HG02943 (cell line): ENCODE measurements around the gene MYOZ1.

Source experiments
- ATAC-seq: cut with Tn5 transposase; IDR thresholded peaks from one replicate; pipeline ENCODE4 v1.9.1; 2021; ENCODE audit warnings: mild to moderate bottlenecking, low read depth, moderate library complexity; ENCODE audit not compliant: unreplicated experiment

MYOZ1 gene

DNA sequence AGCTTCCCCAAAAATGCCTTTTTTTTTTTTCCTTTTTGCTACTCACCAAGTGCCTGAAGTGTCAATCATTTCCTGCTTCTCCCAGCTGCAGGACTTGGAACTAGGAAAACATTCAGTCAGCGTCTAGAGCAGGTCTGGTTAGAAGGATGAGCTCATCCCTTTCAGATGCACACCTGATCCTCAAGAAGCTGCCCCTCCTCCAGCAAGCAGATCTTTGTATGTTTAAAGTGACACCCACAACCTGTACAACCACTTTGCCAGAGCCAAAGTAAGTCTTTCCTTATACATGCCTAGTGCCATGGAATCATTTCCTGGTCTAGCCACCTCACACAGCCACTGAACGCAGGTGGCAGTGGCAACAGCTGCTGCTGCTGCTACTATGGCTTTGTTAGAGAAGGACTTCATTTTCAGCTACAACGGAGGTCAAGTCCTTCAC, 39.8 kb downstream of the MYOZ1 start:
- no peak for ATAC-seq

GRCh38 chr10:73597346-73597745, 43.9 kb downstream of the MYOZ1 start:
- ATAC-seq, result no peak

DNA sequence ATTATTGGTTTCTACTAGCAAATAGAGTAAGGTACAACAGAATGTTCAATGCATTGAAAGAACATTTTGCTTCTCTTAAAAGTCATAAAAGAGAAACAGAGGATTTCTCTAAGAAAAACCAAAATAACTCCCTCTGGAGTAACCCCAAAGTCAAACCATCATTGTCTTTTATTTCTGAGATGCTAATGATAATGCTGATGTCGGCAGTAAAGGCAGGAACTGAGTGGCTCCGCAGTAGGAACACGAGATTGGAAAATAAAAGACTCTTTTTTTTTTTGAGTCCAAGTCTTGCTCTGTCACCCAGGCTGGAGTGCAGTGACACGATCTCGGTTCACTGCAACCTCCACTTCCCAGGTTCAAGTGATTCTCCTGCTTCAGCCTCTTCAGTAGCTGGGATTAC, 47.5 kb downstream of the MYOZ1 start:
- ATAC-seq, result no peak

- ATAC-seq, result no peak
Observed at GRCh38 chr10:73593110-73593509, 48.2 kb downstream of the MYOZ1 start.

DNA sequence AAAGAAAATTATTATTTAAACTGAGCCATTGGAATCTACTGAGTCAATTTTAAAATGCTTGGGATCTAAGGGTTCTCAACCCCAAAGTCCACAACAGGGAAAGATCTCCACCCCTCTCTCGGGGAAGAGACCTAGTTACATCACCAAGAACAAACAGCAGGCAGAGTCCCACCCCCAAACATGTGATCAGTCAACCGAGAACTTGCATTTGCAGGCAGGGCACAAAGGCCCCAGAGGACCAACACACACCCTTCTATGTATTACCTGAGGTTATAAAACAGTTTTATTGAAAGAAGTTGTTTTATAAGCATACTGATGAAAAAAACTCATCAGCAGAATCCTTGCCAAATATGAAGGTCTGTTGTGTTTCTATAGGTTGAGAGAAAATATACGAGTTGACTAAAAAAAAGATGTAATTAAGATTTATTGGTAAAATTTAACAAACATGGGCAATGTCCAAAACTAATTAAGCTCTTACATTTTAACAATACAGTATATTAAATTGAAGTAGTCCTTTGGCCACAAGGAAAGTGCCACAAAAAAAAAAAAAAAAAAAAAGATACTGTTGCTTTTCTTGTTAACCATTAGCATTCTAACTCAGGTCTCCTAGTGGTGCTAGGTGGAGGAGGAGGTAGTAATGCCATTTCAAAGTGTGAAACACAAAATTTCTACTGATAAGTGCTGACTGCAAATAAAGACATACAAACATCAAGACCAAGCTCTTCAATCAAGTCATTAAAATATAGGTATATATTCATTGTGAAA, 49.2 kb downstream of the MYOZ1 start:
- ATAC-seq, result no peak

DNA sequence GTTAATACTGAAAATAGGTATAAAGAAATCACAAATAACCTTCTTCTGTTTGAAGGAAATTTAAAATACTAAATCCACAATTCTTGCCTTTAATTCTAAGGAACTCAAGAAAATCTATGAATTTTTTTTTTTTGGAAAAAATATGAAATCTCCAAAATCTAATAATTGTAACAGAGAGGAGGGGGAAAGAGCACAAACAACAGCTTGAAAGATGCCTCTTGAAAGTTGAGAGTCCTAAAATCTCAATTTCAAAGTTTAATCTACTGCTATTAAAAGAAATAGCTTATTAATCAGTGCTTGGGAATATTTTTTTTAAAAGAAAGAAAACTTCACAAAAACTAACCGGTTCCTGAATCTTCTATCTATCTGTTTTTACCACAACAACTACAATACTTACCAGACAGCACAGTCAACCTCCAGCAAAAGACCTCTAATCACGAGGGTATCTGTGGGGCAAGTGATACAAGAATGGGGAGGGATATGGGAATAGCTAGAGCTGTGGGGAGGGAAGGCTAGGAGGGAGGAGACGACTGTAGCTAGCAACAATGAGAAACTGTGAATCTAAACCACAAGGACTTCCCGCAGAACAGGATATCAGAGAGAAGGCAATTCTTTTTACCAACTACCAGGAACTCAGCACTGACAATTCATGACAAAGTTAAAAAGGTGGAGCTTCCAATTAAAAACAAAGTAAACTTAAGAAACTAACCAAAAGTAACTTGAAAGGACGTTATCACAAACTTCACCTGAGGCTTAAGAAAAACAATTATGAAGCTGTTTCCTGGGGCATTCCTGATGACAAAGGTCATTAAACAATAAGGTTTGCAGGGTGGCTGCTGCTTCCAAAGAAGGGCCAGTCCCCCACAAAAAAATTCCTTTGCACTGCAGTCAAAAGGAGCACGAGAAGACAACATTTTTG, 50.1 kb downstream of the MYOZ1 start, which contains the start of gene USP54:
Gene USP54, minus strand, starts transcription at position 462 of the 919 bp plus-strand sequence. CDS start 15,684 bp downstream, outside the sequence.
- ATAC-seq, result no peak

DNA sequence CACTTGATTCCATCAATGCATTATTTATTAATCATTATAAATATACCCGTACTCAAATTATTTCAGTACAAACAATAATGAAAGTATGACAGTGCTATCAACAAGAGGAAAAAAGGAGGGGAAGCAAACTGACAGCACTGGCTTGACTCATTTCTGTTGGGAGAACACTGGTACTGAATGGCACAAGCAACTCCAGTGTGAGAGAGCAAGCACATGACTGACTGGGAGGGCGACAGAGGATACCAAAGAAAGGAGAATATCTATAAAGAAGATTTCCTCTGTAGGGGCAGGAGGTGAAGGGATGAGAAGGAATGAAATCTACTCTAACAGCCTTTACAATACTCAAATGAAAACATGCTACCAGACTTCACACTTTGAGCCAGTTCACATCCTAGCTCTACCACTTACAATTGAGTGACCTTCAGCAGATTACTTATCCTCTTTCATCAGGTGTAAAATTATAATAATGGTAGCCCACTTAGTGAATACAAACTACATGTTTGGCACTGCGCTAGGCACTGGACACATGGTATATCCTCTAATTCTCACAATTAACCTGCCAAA, 51.6 kb downstream of the MYOZ1 start:
- ATAC-seq, result no peak

GRCh38 chr10:73588656-73589055, 52.6 kb downstream of the MYOZ1 start:
- no peak for ATAC-seq

- no peak for ATAC-seq
Observed at GRCh38 chr10:73586583-73586984, 54.7 kb downstream of the MYOZ1 start.

- no peak for ATAC-seq
Observed at GRCh38 chr10:73585327-73585726, 55.9 kb downstream of the MYOZ1 start.

- no peak for ATAC-seq
Observed at GRCh38 chr10:73584737-73585136, 56.5 kb downstream of the MYOZ1 start.

DNA sequence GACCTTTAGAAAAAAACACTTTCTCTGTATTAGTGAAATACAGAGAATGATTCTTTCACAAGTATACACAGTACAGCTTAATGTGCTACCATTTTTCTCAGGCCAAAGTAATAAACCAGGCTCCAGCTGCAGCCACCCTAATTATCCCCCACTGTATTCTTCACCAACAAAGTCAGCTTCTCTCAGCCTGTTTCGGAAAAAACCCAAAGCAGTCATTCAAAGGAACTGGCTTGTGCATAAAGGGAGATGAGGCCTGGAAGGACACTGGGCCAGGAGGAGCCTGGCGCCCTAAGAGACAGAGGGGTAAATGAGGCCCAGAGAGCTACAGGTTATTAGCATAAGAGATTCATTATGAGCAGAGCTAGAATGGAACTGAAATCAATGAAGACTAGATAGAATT, 59.4 kb downstream of the MYOZ1 start:
- ATAC-seq, result no peak
